ENCODE results near the gene OR1N1.

Gene OR1N1

DNA sequence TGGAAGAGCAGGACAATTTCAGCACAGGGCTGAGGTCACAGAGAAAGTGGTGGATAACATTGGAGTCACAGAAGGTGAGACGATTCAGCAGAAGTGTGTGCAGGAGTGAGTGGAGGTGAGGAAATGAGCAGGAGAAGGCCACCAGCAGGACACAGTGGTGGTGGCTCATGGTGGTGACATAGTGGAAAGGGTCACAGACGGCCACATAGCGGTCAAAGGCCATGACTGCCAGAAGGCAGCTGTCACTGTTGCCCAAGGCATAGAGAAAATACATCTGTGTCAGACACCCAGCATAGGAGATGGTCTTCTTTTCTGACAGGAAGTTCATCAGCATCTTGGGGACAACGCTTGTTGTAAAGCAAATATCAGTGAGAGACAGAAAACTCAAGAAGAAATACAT lies 40.8 kb upstream of the OR1N1 start (continued):
- TF ChIP-seq ZNF585B (tag by site-specific recombination; IDR thresholded peaks at IDR 0.05): no peak
- no peak for TF ChIP-seq ZNF571 (tag by site-specific recombination; IDR thresholded peaks at IDR 0.05)
- TF ChIP-seq ZNF211 (tag by site-specific recombination; IDR thresholded peaks at IDR 0.05; ENCODE audit: low read depth): no peak
- TF ChIP-seq ZNF157 (tag by site-specific recombination; IDR thresholded peaks at IDR 0.05): no peak
- TF ChIP-seq ZNF391 (tag by site-specific recombination; IDR thresholded peaks at IDR 0.05; ENCODE audit: borderline replicate concordance, low read depth): no peak

DNA sequence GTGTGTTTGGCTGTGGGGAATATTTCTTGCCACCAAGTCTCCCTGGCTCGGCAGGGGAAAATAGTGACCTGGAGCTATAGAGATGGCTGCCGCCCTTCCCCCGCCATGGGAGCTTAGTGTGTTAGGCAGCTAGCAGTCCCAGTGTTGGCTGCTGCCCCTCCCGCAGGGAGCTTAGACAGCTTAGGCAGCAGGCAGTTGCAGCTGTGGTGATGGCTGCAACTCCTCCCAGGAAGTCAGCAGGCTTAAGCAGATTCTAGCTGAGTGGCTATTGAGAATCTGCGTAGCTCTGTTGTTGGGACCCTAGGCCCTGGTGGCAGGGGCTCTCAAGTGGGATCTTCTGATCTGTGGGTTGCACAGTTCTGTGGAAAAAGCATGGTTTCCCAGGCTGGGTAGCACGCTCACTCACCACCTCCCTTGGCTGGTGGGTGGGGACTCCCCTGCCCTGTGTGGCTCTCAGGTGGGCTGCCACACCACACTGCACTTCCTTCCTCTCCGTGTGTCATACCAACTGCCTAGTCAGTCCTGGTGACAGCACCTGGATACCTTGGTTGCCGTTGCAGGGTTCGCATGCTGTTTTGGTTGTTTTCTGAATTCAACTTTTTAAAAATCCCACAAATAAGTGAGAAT lies 35.2 kb upstream of the OR1N1 start:
- H3K36me3 ChIP-seq (ENCODE audit: control insufficient read depth in 2 of 2, insufficient read depth in 1 of 2, low read length in 2 of 2): no peaks in the 10 kb centered on the region
- no peaks in the 10 kb centered on the region for H3K4me1 ChIP-seq (ENCODE audit: control insufficient read depth, insufficient read depth, low read length)
- no peak for TF ChIP-seq ZNF785 (tag by site-specific recombination; IDR thresholded peaks at IDR 0.05)
- no peak for TF ChIP-seq ZNF677 (tag by site-specific recombination; IDR thresholded peaks at IDR 0.05)
- no peak for TF ChIP-seq ZBTB8A (tag by site-specific recombination; IDR thresholded peaks at IDR 0.05)
- TF ChIP-seq SCRT2 (tag by site-specific recombination; IDR thresholded peaks at IDR 0.05): no peak
- TF ChIP-seq ZNF140 (tag by site-specific recombination; IDR thresholded peaks at IDR 0.05): no peak
- TF ChIP-seq ZNF645 (tag by site-specific recombination; IDR thresholded peaks at IDR 0.05): no peak
- no peak for TF ChIP-seq ZNF747 (tag by site-specific recombination; IDR thresholded peaks at IDR 0.05)
- TF ChIP-seq WT1 (tag by site-specific recombination; IDR thresholded peaks at IDR 0.05): no peak
- TF ChIP-seq OSR2 (tag by site-specific recombination; IDR thresholded peaks at IDR 0.05): no peak
- no peak for TF ChIP-seq ZNF175 (tag by site-specific recombination; IDR thresholded peaks at IDR 0.05)
- no peak for TF ChIP-seq ZNF501 (tag by site-specific recombination; IDR thresholded peaks at IDR 0.05)
- no peak for TF ChIP-seq ZNF202 (tag by site-specific recombination; IDR thresholded peaks at IDR 0.05; ENCODE audit: borderline replicate concordance)
- TF ChIP-seq FEZF1 (tag by site-specific recombination; IDR thresholded peaks at IDR 0.05): no peak
- no peak for TF ChIP-seq PATZ1 (tag by site-specific recombination; IDR thresholded peaks at IDR 0.05)
- no peak for TF ChIP-seq ZNF629 (tag by site-specific recombination; IDR thresholded peaks at IDR 0.05)
- TF ChIP-seq, protein P1, sequence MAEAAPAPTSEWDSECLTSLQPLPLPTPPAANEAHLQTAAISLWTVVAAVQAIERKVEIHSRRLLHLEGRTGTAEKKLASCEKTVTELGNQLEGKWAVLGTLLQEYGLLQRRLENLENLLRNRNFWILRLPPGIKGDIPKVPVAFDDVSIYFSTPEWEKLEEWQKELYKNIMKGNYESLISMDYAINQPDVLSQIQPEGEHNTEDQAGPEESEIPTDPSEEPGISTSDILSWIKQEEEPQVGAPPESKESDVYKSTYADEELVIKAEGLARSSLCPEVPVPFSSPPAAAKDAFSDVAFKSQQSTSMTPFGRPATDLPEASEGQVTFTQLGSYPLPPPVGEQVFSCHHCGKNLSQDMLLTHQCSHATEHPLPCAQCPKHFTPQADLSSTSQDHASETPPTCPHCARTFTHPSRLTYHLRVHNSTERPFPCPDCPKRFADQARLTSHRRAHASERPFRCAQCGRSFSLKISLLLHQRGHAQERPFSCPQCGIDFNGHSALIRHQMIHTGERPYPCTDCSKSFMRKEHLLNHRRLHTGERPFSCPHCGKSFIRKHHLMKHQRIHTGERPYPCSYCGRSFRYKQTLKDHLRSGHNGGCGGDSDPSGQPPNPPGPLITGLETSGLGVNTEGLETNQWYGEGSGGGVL (tag by site-specific recombination; IDR thresholded peaks at IDR 0.05): no peak
- TF ChIP-seq ZNF266 (tag by site-specific recombination; IDR thresholded peaks at IDR 0.05; ENCODE audit: low read depth): no peak
- ChIA-PET CTCF (interaction anchor here (0.5 kb wide), 1 partner anchor 10 kb away, joined by 6 read pairs; no protein-coding TSS in a partner anchor), POLR2A (no interaction called here)
- H3K9me3 ChIP-seq (ENCODE audit: control insufficient read depth, insufficient read depth, low read depth, low read length): no peaks in the 10 kb centered on the region
- no peak overlapping the region for H3K27ac ChIP-seq (ENCODE audit: extremely low read depth, low read depth, low read length)
- no peak overlapping the region for H3K4me3 ChIP-seq (ENCODE audit: low read depth, low read length)

Data from HEK293 (cell line).